NCI-H2227 treated with DMSO at 0.1 percent for 48 hours (cell line): Measurements from ENCODE around the gene CHN1.

Experiments used
- DNase-seq: peaks from one replicate; lab custom pipeline; 2025; lab: John Stamatoyannopoulos, UW

The CHN1 gene

GRCh38 chr2:174924061-174924693 lies 81.0 kb downstream of the CHN1 start:
- DNase-seq, result no peak

GRCh38 chr2:174919947-174920595 lies 85.1 kb downstream of the CHN1 start:
- no peak for DNase-seq

GRCh38 chr2:174918886-174919526 lies 86.2 kb downstream of the CHN1 start:
- no peak for DNase-seq

GRCh38 chr2:174916270-174916930 lies 88.8 kb downstream of the CHN1 start:
- no peak for DNase-seq

GRCh38 chr2:174914853-174915760 lies 90.1 kb downstream of the CHN1 start:
- DNase-seq, result no peak

- DNase-seq, result no peak
Observed at GRCh38 chr2:174908284-174908683, 96.9 kb downstream of the CHN1 start.

GRCh38 chr2:174903264-174903556 lies 102.0 kb downstream of the CHN1 start:
- DNase-seq, result no peak

- DNase-seq, result no peak
Observed at GRCh38 chr2:174902506-174903263, 102.5 kb downstream of the CHN1 start.

- DNase-seq, result no peak
Observed at GRCh38 chr2:174901075-174901474, 104.1 kb downstream of the CHN1 start.

- no peak for DNase-seq
Observed at GRCh38 chr2:174897286-174897685, 107.9 kb downstream of the CHN1 start.

GRCh38 chr2:174893018-174893417 lies 112.2 kb downstream of the CHN1 start:
- no peak for DNase-seq

GRCh38 chr2:174892546-174892945 lies 112.6 kb downstream of the CHN1 start:
- DNase-seq, result no peak

GRCh38 chr2:174888646-174889271 lies 116.4 kb downstream of the CHN1 start:
- DNase-seq, result no peak

GRCh38 chr2:174888146-174888545 lies 117.0 kb downstream of the CHN1 start:
- DNase-seq, result no peak

GRCh38 chr2:174882416-174882815 lies 122.8 kb downstream of the CHN1 start:
- DNase-seq, result no peak

- DNase-seq, result no peak
Observed at GRCh38 chr2:174881678-174882077, 123.5 kb downstream of the CHN1 start.

- DNase-seq, result peak; percentile 45
Observed at GRCh38 chr2:174878537-174879147, 126.5 kb downstream of the CHN1 start.

- DNase-seq, result no peak
Observed at GRCh38 chr2:174877751-174878150, 127.4 kb downstream of the CHN1 start.

- no peak for DNase-seq
Observed at GRCh38 chr2:174877301-174877700, 127.9 kb downstream of the CHN1 start.

- DNase-seq, result no peak
Observed at GRCh38 chr2:174874085-174874484, 131.1 kb downstream of the CHN1 start.
